Motor neuron (in vitro differentiated cells): ENCODE results near the gene AP3B1. TPM values are rescaled to one million over a fixed set of nuclear protein-coding genes. Genes with fewer than 3 reads are reported as not detected.
"Not testable (repeated sequence)": the region's sequence is repeated elsewhere in the genome, so short reads cannot be mapped to it uniquely, and the experiment has no call there.

ENCODE experiments used
- ATAC-seq, 8 experiments: fragments of 200-7000 bp; cut with Tn5 transposase; replicated peaks in 6 of 8; 2 replicates each; pipeline ENCODE4 v1.8.0; 2021; ENCODE audit warnings: mild to moderate bottlenecking in 8 of 8, moderate library complexity in 8 of 8
- H3K27ac ChIP-seq, 2 donors: fragments of 250-450 bp; sonication (Bioruptor Pico); 2 replicates each; pipeline ENCODE4 v1.9.0; 2021; ENCODE audit warnings: antibody characterized with exemption in 2 of 2, mild to moderate bottlenecking in 2 of 2, moderate library complexity in 1 of 2
- H3K4me1 ChIP-seq, 2 donors: fragments of 250-450 bp; sonication (Bioruptor Pico); replicated peaks in 1 of 2; 2 replicates each; pipeline ENCODE4 v1.6.1; 2021; ENCODE audit warnings: antibody characterized with exemption in 2 of 2, mild to moderate bottlenecking in 2 of 2, moderate library complexity in 1 of 2
- H3K4me3 ChIP-seq, 5 donors: fragments of 250-450 bp; sonication (Bioruptor Pico); 2 replicates each; pipeline ENCODE4 v1.9.0; 2021; ENCODE audit warnings: antibody characterized with exemption in 5 of 5, mild to moderate bottlenecking in 5 of 5, moderate library complexity in 4 of 5
- WGBS, 10 experiments: fragments of 450-650 bp; shearing (Covaris generic); methylation state at CpG; one replicate each; pipeline ENCODE4 v1.0.0; 2022; 5-methylcytosine and 5-hydroxymethylcytosine counted together
- in situ Hi-C, 9 experiments: fragments of 400-800 bp; cut with MboI; loops; one replicate each; pipeline ENCODE4 v1.15.0; 2021; ENCODE audit warnings: low sequenced_read_pairs in 9 of 9, low pct_unique_long_range_greater_than_20kb in 2 of 9; ENCODE audit not compliant: unreplicated experiment in 9 of 9
- total RNA-seq, 8 experiments: library from RNA; unstranded; fragments of 300-600 nt; gene quantifications; 2 replicates each; pipeline versions ENCODE4 v1.2.3 to v1.2.4, GENCODE V29; 2022

The AP3B1 gene
- total RNA-seq, 8 experiments from 2014 or later, result 31.7 to 54.7 (median 47.4) TPM

DNA sequence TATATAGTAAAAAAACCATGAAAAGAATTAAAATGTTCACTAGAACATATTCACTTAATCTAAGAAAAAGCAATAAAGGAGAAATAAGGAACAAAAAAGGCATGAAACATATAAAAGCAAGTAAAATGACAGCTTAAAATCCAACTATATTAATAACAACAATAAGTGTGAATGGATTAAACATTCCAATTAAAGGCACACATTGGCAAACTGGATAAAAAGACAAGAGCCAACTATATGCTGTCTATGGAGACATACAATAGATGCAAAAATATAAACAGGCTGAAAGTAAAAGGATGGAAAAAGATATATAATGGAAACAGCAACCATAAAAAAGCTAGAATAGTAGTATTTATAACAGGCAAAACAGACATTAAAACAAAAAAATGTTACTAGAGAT is 70.1 kb downstream of the AP3B1 start:
- no peaks in the 10 kb centered on the region for H3K4me1 ChIP-seq
- H3K4me3 ChIP-seq, result no peak overlapping the region
- in situ Hi-C loops, result no loop called here
- ATAC-seq, result no peak
- H3K27ac ChIP-seq, result no peak overlapping the region

- in situ Hi-C loops, result no loop called here
- 43 to 100% (median 87%) methylated on average over 1 to 2 of the region's 2 CpGs; no CpG with 5 or more reads in 4 of the 10 experiments for WGBS, 10 experiments
- Histone ChIP-seq H3K4me3 (no peak overlapping the region), H3K4me1 (no peaks in the 10 kb centered on the region), H3K27ac (no peak overlapping the region)
- no peak for ATAC-seq
Observed at GRCh38 chr5:78221964-78222451, 72.5 kb downstream of the AP3B1 start.

GRCh38 chr5:78221467-78221866 is 73.0 kb downstream of the AP3B1 start:
- 94 to 100% (median 100%) methylated on average over 1 of the region's 1 CpG; no CpG with 5 or more reads in 1 of the 10 experiments for WGBS, 10 experiments
- Histone ChIP-seq H3K27ac (no peak overlapping the region), H3K4me3 (no peak overlapping the region), H3K4me1 (no peaks in the 10 kb centered on the region)
- ATAC-seq, result no peak
- in situ Hi-C loops, result no loop called here

GRCh38 chr5:78215972-78216371 is 78.5 kb downstream of the AP3B1 start:
- WGBS, 10 experiments, result 93 to 100% (median 99%) methylated on average over 2 to 4 of the region's 4 CpGs; no CpG with 5 or more reads in 2 of the 10 experiments
- in situ Hi-C loops, result no loop called here
- ATAC-seq, result no peak
- Histone ChIP-seq H3K27ac (no peak overlapping the region), H3K4me3 (no peak overlapping the region), H3K4me1 (peaks cover under 1 to 3% of the 10 kb centered on the region in 2 donors)

DNA sequence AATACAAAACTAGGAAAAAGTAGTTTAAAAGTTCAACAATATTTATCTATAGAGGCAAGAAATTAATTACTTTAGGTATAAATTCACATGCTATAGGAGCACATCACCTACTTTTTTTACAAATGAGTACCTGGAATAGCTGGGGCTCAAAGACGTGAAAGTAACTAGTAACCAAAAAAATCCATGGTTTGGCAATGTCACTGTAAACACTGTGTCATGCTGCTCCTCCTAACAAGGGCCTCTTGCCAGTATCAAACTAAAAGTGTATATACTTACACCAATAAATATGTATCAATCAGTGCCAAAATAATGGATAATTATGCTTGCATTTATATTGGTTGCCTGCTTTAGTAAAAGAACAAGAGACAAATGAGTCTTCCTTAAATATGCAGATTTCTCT is 78.9 kb downstream of the AP3B1 start:
- ATAC-seq, result no peak
- Histone ChIP-seq H3K4me1 (peaks cover 3 to 7% of the 10 kb centered on the region in 2 donors), H3K27ac (no peak overlapping the region), H3K4me3 (no peak overlapping the region)
- in situ Hi-C loops, result no loop called here
- WGBS, 10 experiments, result 57 to 100% (median 94%) methylated on average over 1 of the region's 1 CpG; no CpG with 5 or more reads in 2 of the 10 experiments

GRCh38 chr5:78213799-78214198 is 80.7 kb downstream of the AP3B1 start:
- H3K27ac ChIP-seq, result no peak overlapping the region
- in situ Hi-C loops, result no loop called here
- WGBS, 10 experiments, result 62 to 100% (median 85%) methylated on average over 1 to 3 of the region's 3 CpGs

GRCh38 chr5:78211052-78211451 is 83.4 kb downstream of the AP3B1 start:
- no peak overlapping the region for H3K4me3 ChIP-seq
- no peak overlapping the region for H3K27ac ChIP-seq
- in situ Hi-C loops, result no loop called here
- 25 to 96% (median 71%) methylated on average over 2 to 4 of the region's 4 CpGs for WGBS, 10 experiments
- H3K4me1 ChIP-seq, result peaks cover 3 to 8% of the 10 kb centered on the region in 2 donors
- peak in 2 of 8 experiments; percentile 28 to 37 for ATAC-seq

More at GRCh38 chr5:78213799-78214198, 80.7 kb downstream of the AP3B1 start:
- Histone ChIP-seq H3K4me1 (peaks cover 3 to 8% of the 10 kb centered on the region in 2 donors), H3K4me3 (no peak overlapping the region)
- no peak for ATAC-seq

GRCh38 chr5:78204241-78204640 is 90.3 kb downstream of the AP3B1 start:
- H3K4me1 ChIP-seq, result no peaks in the 10 kb centered on the region
- WGBS, 10 experiments, result 80 to 100% (median 100%) methylated on average over 1 to 2 of the region's 2 CpGs
- in situ Hi-C loops, result no loop called here
- ATAC-seq, result no peak
- H3K4me3 ChIP-seq, result no peak overlapping the region
- H3K27ac ChIP-seq, result no peak overlapping the region

- WGBS, 10 experiments, result 71 to 100% (median 98%) methylated on average over 1 to 2 of the region's 2 CpGs
- H3K4me3 ChIP-seq, result no peak overlapping the region
- ATAC-seq, result no peak
- no peaks in the 10 kb centered on the region for H3K4me1 ChIP-seq
- no peak overlapping the region for H3K27ac ChIP-seq
- in situ Hi-C loops, result no loop called here
Observed at GRCh38 chr5:78203815-78204214, 90.7 kb downstream of the AP3B1 start.

DNA sequence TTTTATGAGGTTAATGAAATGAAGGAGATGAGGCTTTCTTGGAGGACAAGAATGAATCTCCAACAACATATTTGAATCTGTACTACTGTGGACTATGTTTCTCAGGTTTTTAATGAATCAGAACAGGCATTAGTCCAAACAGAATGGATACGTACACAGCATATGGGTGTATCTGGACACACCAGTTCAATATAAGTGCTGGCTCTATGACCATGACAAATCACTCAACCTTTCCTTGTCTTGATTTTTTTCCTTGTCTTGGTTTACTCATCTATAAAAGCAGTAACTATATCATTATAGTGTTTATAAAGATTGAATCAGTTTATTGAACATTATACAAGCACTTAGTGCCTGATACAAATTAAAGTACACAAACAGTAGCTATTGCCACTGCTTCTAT is 104.1 kb downstream of the AP3B1 start:
- Histone ChIP-seq H3K4me1 (no peaks in the 10 kb centered on the region), H3K27ac (no peak overlapping the region), H3K4me3 (no peak overlapping the region)
- in situ Hi-C loops, result no loop called here
- no peak for ATAC-seq
- 63 to 100% (median 96%) methylated on average over 1 of the region's 1 CpG; no CpG with 5 or more reads in 4 of the 10 experiments for WGBS, 10 experiments

DNA sequence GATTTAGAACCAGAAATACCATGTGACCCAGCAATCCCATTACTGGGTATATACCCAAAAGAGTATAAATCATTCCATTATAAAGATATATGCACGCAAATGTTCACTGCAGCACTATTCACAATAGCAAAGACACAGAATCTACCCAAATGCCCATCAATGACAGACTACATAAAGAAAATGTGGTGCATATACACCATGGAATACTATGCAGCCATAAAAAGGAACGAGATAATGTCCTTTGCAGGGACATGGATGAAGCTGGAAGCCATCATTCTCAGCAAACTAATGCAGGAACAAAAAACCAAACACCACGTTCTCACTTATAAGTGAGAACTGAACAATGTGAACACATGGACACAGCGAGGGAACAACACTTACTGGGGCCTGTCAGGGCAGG is 105.8 kb downstream of the AP3B1 start:
- H3K4me1 ChIP-seq, H3K27ac ChIP-seq, ATAC-seq, H3K4me3 ChIP-seq, in situ Hi-C loops: not testable (repeated sequence)
- 82 to 100% (median 100%) methylated on average over 1 to 4 of the region's 4 CpGs; no CpG with 5 or more reads in 1 of the 10 experiments for WGBS, 10 experiments

DNA sequence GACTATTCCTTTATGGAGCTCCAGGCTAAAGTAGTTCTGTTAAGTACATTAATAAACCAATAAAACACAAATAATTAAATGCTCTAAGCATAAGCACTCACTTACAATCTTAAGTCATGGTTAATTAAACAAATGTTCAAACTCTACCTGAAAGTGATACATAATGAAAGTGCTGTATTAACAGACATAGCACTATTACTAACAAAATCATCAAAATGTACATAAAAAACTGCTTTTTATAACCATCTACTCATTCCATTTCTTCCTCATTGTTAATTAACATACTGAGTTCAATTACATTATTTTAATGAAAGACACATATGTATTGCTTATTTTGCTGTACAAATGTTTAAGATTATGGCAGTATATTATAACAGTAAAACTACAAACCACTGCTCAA is 107.3 kb downstream of the AP3B1 start:
- no peak for ATAC-seq
- in situ Hi-C loops, result no loop called here
- no peaks in the 10 kb centered on the region for H3K4me1 ChIP-seq
- H3K4me3 ChIP-seq, result no peak overlapping the region
- no peak overlapping the region for H3K27ac ChIP-seq

GRCh38 chr5:78182838-78183237 is 111.7 kb downstream of the AP3B1 start:
- ATAC-seq, result peak in 3 of 8 experiments; percentile 22 to 100 (median 70)
- Histone ChIP-seq H3K4me1 (no peaks in the 10 kb centered on the region), H3K4me3 (no peak overlapping the region), H3K27ac (no peak overlapping the region)
- in situ Hi-C loops, result no loop called here
- WGBS, 10 experiments, result 50 to 100% (median 100%) methylated on average over 1 to 3 of the region's 3 CpGs; no CpG with 5 or more reads in 2 of the 10 experiments

GRCh38 chr5:78178356-78178755 is 116.1 kb downstream of the AP3B1 start:
- no peak overlapping the region for H3K4me3 ChIP-seq
- no peaks in the 10 kb centered on the region for H3K4me1 ChIP-seq
- in situ Hi-C loops, result no loop called here
- 80 to 100% (median 95%) methylated on average over 1 to 4 of the region's 5 CpGs; no CpG with 5 or more reads in 4 of the 10 experiments for WGBS, 10 experiments
- no peak for ATAC-seq
- H3K27ac ChIP-seq, result no peak overlapping the region
